K562 (cell line): ENCODE measurements around the gene PILRA. TPM values are rescaled to one million over a fixed set of nuclear protein-coding genes. Genes with fewer than 3 reads are reported as not detected.

Experiments used
- AFF4 ChIP-seq: sonication (generic); formaldehyde crosslinking; IDR thresholded peaks from 2 replicates; pipeline ENCODE4 v1.8.0; 2023; ENCODE audit warnings: mild to moderate bottlenecking, missing genetic modification reagents
- BCOR ChIP-seq: fragments of 450-650 bp; IDR thresholded peaks from 2 replicates; pipeline ENCODE4 v1.6.1; 2016
- CXXC5 ChIP-seq: fragments of 250-450 bp; sonication (Bioruptor Pico); IDR thresholded peaks from 2 replicates; pipeline ENCODE4 v1.8.0; 2022; ENCODE audit warnings: inconsistent platforms, mild to moderate bottlenecking, moderate library complexity
- GABPB2 ChIP-seq: fragments of 250-450 bp; sonication (Bioruptor Pico); conservative IDR thresholded peaks from 2 replicates; pipeline ENCODE4 v1.5.1; 2021; ENCODE audit warnings: mild to moderate bottlenecking
- GATAD2B ChIP-seq: fragments of 450-650 bp; IDR thresholded peaks from 2 replicates; pipeline ENCODE4 v1.6.1; 2017; ENCODE audit warnings: mild to moderate bottlenecking, borderline replicate concordance
- HEY1 ChIP-seq: fragments of 250-450 bp; sonication (Bioruptor Pico); IDR thresholded peaks from 2 replicates; pipeline ENCODE4 v1.5.0; 2020; ENCODE audit warnings: mild to moderate bottlenecking, moderate library complexity, borderline replicate concordance
- KDM4B ChIP-seq, 2 experiments: fragments of 450-650 bp in 1 of 2; sonication (generic) in 1 of 2; IDR thresholded peaks; 2 replicates each; pipeline ENCODE4 v1.6.1; 2016 to 2017; ENCODE audit warnings: borderline replicate concordance in 2 of 2, antibody characterized with exemption in 1 of 2, low read depth in 1 of 2, mild to moderate bottlenecking in 1 of 2
- L3MBTL2 ChIP-seq: fragments of 450-650 bp; IDR thresholded peaks from 2 replicates; pipeline ENCODE4 v1.6.1; 2016; ENCODE audit warnings: mild to moderate bottlenecking, moderate library complexity
- POLR3A ChIP-seq: IDR thresholded peaks from 2 replicates; pipeline ENCODE4 v1.6.1; 2011; ENCODE audit warnings: borderline replicate concordance, mild to moderate bottlenecking, moderate library complexity; ENCODE audit not compliant: insufficient read length, insufficient read depth; ENCODE audit errors: extremely low read depth
- PRMT5 ChIP-seq: sonication (generic); formaldehyde crosslinking; IDR thresholded peaks from 2 replicates; pipeline ENCODE4 v1.5.0; 2020; ENCODE audit warnings: missing genetic modification reagents
- RBM14 ChIP-seq: fragments of 200-400 bp; formaldehyde crosslinking; IDR thresholded peaks from 2 replicates; pipeline ENCODE4 v1.6.1; 2018; ENCODE audit warnings: low read depth, mild to moderate bottlenecking, low read length, moderate library complexity, borderline replicate concordance; ENCODE audit not compliant: insufficient read depth
- RNF2 ChIP-seq: sonication (generic); IDR thresholded peaks from 2 replicates; pipeline ENCODE4 v1.6.1; 2016
- SP1 ChIP-seq: sonication (generic); formaldehyde crosslinking; IDR thresholded peaks from 2 replicates; pipeline ENCODE4 v1.8.1; 2022; ENCODE audit warnings: mild to moderate bottlenecking, missing genetic modification reagents
- SREBF2 ChIP-seq: sonication (generic); formaldehyde crosslinking; IDR thresholded peaks from 2 replicates; pipeline ENCODE4 v1.4.0; 2020; ENCODE audit warnings: mild to moderate bottlenecking, missing genetic modification reagents
- THRB ChIP-seq: fragments of 450-650 bp; formaldehyde crosslinking; conservative IDR thresholded peaks from 2 replicates; pipeline ENCODE4 v1.4.0; 2022; ENCODE audit warnings: mild to moderate bottlenecking, missing genetic modification characterization
- ZBTB11 ChIP-seq, 3 experiments: fragments of 200-800 bp in 1 of 3; fragments of 250-450 bp in 1 of 3; fragments of 450-650 bp in 1 of 3; sonication (Bioruptor Pico) in 1 of 3; sonication (Bioruptor generic) in 1 of 3; formaldehyde crosslinking in 1 of 3; IDR thresholded peaks; 2 replicates each; pipeline versions ENCODE4 v1.6.1 to v1.8.0; 2016 to 2022; ENCODE audit warnings: mild to moderate bottlenecking in 2 of 3, missing genetic modification characterization in 2 of 3, missing compliant biosample characterization in 1 of 3, moderate library complexity in 1 of 3
- ZFP30 ChIP-seq: fragments of 250-450 bp; sonication (Bioruptor Pico); IDR thresholded peaks from 2 replicates; pipeline ENCODE4 v1.8.0; 2022; ENCODE audit warnings: moderate library complexity, mild to moderate bottlenecking, inconsistent platforms, borderline replicate concordance
- ZNF23 ChIP-seq: fragments of 250-450 bp; sonication (Bioruptor Pico); IDR thresholded peaks from 2 replicates; pipeline ENCODE4 v1.4.0; 2020; ENCODE audit warnings: mild to moderate bottlenecking
- polyA plus RNA-seq, 8 experiments: library from polyadenylated mRNA; depleted of rRNA in 4 of 8; stranded (reverse) in 5 of 8; unstranded in 3 of 8; fragments of >200 nt; fragmentation: Nextera tagmentation in 2 of 8; fragmentation: Illumina TruSeq in 1 of 8; extraction: Ambion mirVana in 2 of 8; extraction: Trizol in 1 of 8; gene quantifications; 2 replicates each; pipeline versions ENCODE4 v1.2.1 to v1.2.3, GENCODE V29; 2011 to 2014; ENCODE audit warnings: inconsistent platforms in 1 of 8, missing spikeins in 1 of 8
- total RNA-seq, 7 experiments: library from RNA; depleted of rRNA in 6 of 7; stranded (reverse); fragments of >200 nt in 6 of 7; fragmentation: Illumina TruSeq in 2 of 7; extraction: Trizol in 2 of 7; gene quantifications; 2 replicates each; pipeline versions ENCODE4 v1.2.1 to v1.2.3, GENCODE V29; 2011 to 2021; ENCODE audit warnings: low replicate concordance in 1 of 7

PILRA gene
- total and polyA plus RNA-seq, 9 of the 15 experiments (the other 6 are each of a cell fraction or from before 2014, with no cell fraction given), result 0.13 to 1.8 (median 0.62) TPM

- TF ChIP-seq ZBTB11 (CRISPR knock-in tag; IDR thresholded peaks at IDR 0.05) (peak in 1 of 3 experiments; percentile 11; a peak in 1 of 6 replicates), BCOR (0 out of 2 replicates have a peak, but pooled peaks have one; percentile 25), L3MBTL2 (peak; percentile 83), RBM14 (0 out of 2 replicates have a peak, but pooled peaks have one; percentile 43), HEY1 (no peak), KDM4B (IDR thresholded peaks at IDR 0.05; ENCODE audit: borderline replicate concordance in 2 of 2, low read depth in 1 of 2) (peak in 1 of 2 experiments; percentile 65; a peak in 1 of 4 replicates), SREBF2 (CRISPR knock-in tag) (peak; percentile 89; the same call in 1 of the 2 replicates), THRB (CRISPR knock-in tag) (no peak), POLR3A (no peak), AFF4 (CRISPR knock-in tag) (peak; percentile 92), CXXC5 (peak; percentile 36), ZNF23 (CRISPR knock-in tag) (no peak), SP1 (CRISPR knock-in tag) (peak; percentile 42; the same call in 1 of the 2 replicates), GABPB2 (CRISPR knock-in tag) (no peak), ZFP30 (CRISPR knock-in tag) (no peak), RNF2 (peak; percentile 48; the same call in 1 of the 2 replicates), GATAD2B (peak; percentile 92; the same call in 1 of the 2 replicates), PRMT5 (CRISPR knock-in tag) (no peak)
Observed at GRCh38 chr7:100435401-100436304, 62.4 kb downstream of the PILRA start (continued).
